H9 (cell line): Measurements from ENCODE around the gene CHST13. TPM values are rescaled to one million over a fixed set of nuclear protein-coding genes. Genes with fewer than 3 reads are reported as not detected.

Source experiments
- DNase-seq: peaks from one replicate; pipeline ENCODE4 v3.0.0-alpha.2; 2017
- H2AFZ ChIP-seq: one replicate; pipeline ENCODE4 v1.6.1; 2013; ENCODE audit warnings: mild to moderate bottlenecking, low read length, control low read depth, moderate library complexity
- H2AK5ac ChIP-seq: 2 replicates; pipeline ENCODE4 v1.6.1; 2013; ENCODE audit warnings: low read length, control low read depth, mixed read lengths; ENCODE audit not compliant: insufficient read length
- H2BK120ac ChIP-seq: one replicate; pipeline ENCODE4 v1.6.1; 2013; ENCODE audit warnings: low read depth, mild to moderate bottlenecking, low read length, control low read depth, inconsistent platforms; ENCODE audit not compliant: poor library complexity, severe bottlenecking
- H2BK12ac ChIP-seq: 2 replicates; pipeline ENCODE4 v1.6.1; 2013; ENCODE audit warnings: low read length, control low read depth, mixed read lengths, low read depth; ENCODE audit not compliant: insufficient read length
- H2BK15ac ChIP-seq: 2 replicates; pipeline ENCODE4 v1.6.1; 2013; ENCODE audit warnings: low read depth, low read length, control low read depth
- H2BK20ac ChIP-seq: one replicate; pipeline ENCODE4 v1.6.1; 2013; ENCODE audit warnings: low read depth, mild to moderate bottlenecking, low read length, control low read depth, inconsistent platforms; ENCODE audit not compliant: poor library complexity, severe bottlenecking
- H2BK5ac ChIP-seq: 2 replicates; pipeline ENCODE4 v1.6.1; 2013; ENCODE audit warnings: low read length, control low read depth, mixed read lengths; ENCODE audit not compliant: insufficient read length
- H3K14ac ChIP-seq: 2 replicates; pipeline ENCODE4 v1.6.1; 2013; ENCODE audit warnings: low read length, control low read depth; ENCODE audit not compliant: insufficient read depth
- H3K18ac ChIP-seq: 2 replicates; pipeline ENCODE4 v1.6.1; 2013; ENCODE audit warnings: low read depth, mild to moderate bottlenecking, mixed read lengths, low read length, control low read depth; ENCODE audit not compliant: insufficient read length
- H3K23ac ChIP-seq: 2 replicates; pipeline ENCODE4 v1.6.1; 2013; ENCODE audit warnings: low read length, control low read depth, mixed read lengths, low read depth; ENCODE audit not compliant: insufficient read length
- H3K23me2 ChIP-seq: 2 replicates; pipeline ENCODE4 v1.6.1; 2013; ENCODE audit warnings: low read depth, mild to moderate bottlenecking, mixed read lengths, low read length, control low read depth; ENCODE audit not compliant: insufficient read length, poor library complexity, severe bottlenecking
- H3K27ac ChIP-seq: 2 replicates; pipeline ENCODE4 v1.5.1; 2013; ENCODE audit warnings: low read length, control low read depth, mixed read lengths, low read depth; ENCODE audit not compliant: insufficient read length
- H3K27me3 ChIP-seq: 2 replicates; pipeline ENCODE4 v1.6.1; 2013; ENCODE audit warnings: low read length, control low read depth, inconsistent platforms; ENCODE audit not compliant: insufficient read depth
- H3K4ac ChIP-seq: 2 replicates; pipeline ENCODE4 v1.6.1; 2013; ENCODE audit warnings: low read depth, mild to moderate bottlenecking, control low read depth, inconsistent platforms, low read length, moderate library complexity
- H3K4me1 ChIP-seq: 2 replicates; pipeline ENCODE4 v1.6.1; 2013; ENCODE audit warnings: low read length, control low read depth, inconsistent platforms; ENCODE audit not compliant: insufficient read depth
- H3K4me2 ChIP-seq: 2 replicates; pipeline ENCODE4 v1.6.1; 2013; ENCODE audit warnings: low read length, control low read depth, mixed read lengths; ENCODE audit not compliant: insufficient read length, insufficient read depth
- H3K56ac ChIP-seq: 2 replicates; pipeline ENCODE4 v1.6.1; 2013; ENCODE audit warnings: low read depth, mild to moderate bottlenecking, mixed read lengths, low read length, control low read depth; ENCODE audit not compliant: insufficient read length
- H3K79me1 ChIP-seq: 2 replicates; pipeline ENCODE4 v1.6.1; 2013; ENCODE audit warnings: low read depth, mild to moderate bottlenecking, moderate library complexity, low read length, control low read depth, inconsistent platforms; ENCODE audit not compliant: insufficient read depth, poor library complexity, severe bottlenecking
- H3K79me2 ChIP-seq: 2 replicates; pipeline ENCODE4 v1.6.1; 2013; ENCODE audit warnings: low read length, control low read depth, inconsistent platforms; ENCODE audit not compliant: insufficient read depth
- H3K9ac ChIP-seq: 2 replicates; pipeline ENCODE4 v1.6.1; 2013; ENCODE audit warnings: low read length, control low read depth, mixed read lengths; ENCODE audit not compliant: insufficient read length; ENCODE audit errors: extremely low read depth
- H3K9me3 ChIP-seq: one replicate; pipeline ENCODE4 v1.6.1; 2013; ENCODE audit warnings: low read depth, low read length, inconsistent platforms; ENCODE audit not compliant: control insufficient read depth
- H3T11ph ChIP-seq: one replicate; pipeline ENCODE4 v1.6.1; 2013; ENCODE audit warnings: mild to moderate bottlenecking, low read length, control low read depth, inconsistent platforms
- H4K20me1 ChIP-seq: one replicate; pipeline ENCODE4 v1.6.1; 2013; ENCODE audit not compliant: control insufficient read depth, insufficient read length, insufficient read depth
- H4K5ac ChIP-seq: 2 replicates; pipeline ENCODE4 v1.6.1; 2013; ENCODE audit warnings: low read depth, mild to moderate bottlenecking, mixed read lengths, low read length, control low read depth; ENCODE audit not compliant: insufficient read length
- H4K8ac ChIP-seq: replicated peaks from 2 replicates; pipeline ENCODE4 v1.6.1; 2013; ENCODE audit warnings: low read length, control low read depth, mixed read lengths, low read depth; ENCODE audit not compliant: insufficient read length
- H4K91ac ChIP-seq: 2 replicates; pipeline ENCODE4 v1.6.1; 2013; ENCODE audit warnings: low read depth, mild to moderate bottlenecking, moderate library complexity, mixed read lengths, low read length, control low read depth; ENCODE audit not compliant: insufficient read length
- H3K27ac Mint-ChIP-seq, 3 experiments: 2 replicates in 2 of 3; 3 replicates in 1 of 3; pipeline ENCODE4 v1.8.0; 2020 to 2021; ENCODE audit warnings: mixed read lengths in 3 of 3, mild to moderate bottlenecking in 1 of 3, moderate library complexity in 1 of 3
- H3K27me3 Mint-ChIP-seq: 2 replicates; pipeline ENCODE4 v1.8.0; 2021; ENCODE audit warnings: low read depth, mild to moderate bottlenecking, moderate library complexity, mixed read lengths
- H3K36me3 Mint-ChIP-seq, 3 experiments: 2 replicates in 2 of 3; 3 replicates in 1 of 3; pipeline ENCODE4 v1.8.0; 2020 to 2021; ENCODE audit warnings: low read depth in 3 of 3, mixed read lengths in 3 of 3; ENCODE audit not compliant: insufficient read depth in 1 of 3
- H3K4me1 Mint-ChIP-seq, 2 experiments: 2 replicates each; pipeline ENCODE4 v1.8.0; 2020; ENCODE audit warnings: mixed read lengths in 2 of 2
- H3K4me3 Mint-ChIP-seq, 2 experiments: 2 replicates in 1 of 2; 3 replicates in 1 of 2; pipeline ENCODE4 v1.8.0; 2020 to 2021; ENCODE audit warnings: mild to moderate bottlenecking in 2 of 2, mixed read lengths in 2 of 2, moderate library complexity in 1 of 2
- H3K9me3 Mint-ChIP-seq, 2 experiments: 2 replicates in 1 of 2; 3 replicates in 1 of 2; pipeline ENCODE4 v1.8.0; 2020; ENCODE audit warnings: mild to moderate bottlenecking in 2 of 2, mixed read lengths in 2 of 2, moderate library complexity in 1 of 2
- CTCF ChIP-seq: fragments of 200-600 bp; sonication (generic); conservative IDR thresholded peaks from 3 replicates; pipeline ENCODE4 v1.8.0; 2021; ENCODE audit warnings: antibody characterized with exemption, mild to moderate bottlenecking
- WGBS: extraction: QIAGEN DNeasy Blood & Tissue Kit; methylation state at CpG from one replicate; pipeline ENCODE4 v1.1.7; 2013; ENCODE audit warnings: missing lambda C conversion rate, low lambda C conversion rate, mixed read lengths; ENCODE audit not compliant: insufficient read length; ENCODE audit errors: extremely low coverage; 5-methylcytosine and 5-hydroxymethylcytosine counted together
- total RNA-seq: library from RNA; stranded (reverse); gene quantifications from 2 replicates; pipeline ENCODE4 v1.2.1, GENCODE V29; 2021

Gene CHST13
- total RNA-seq, 1 experiment from 2014 or later: 0.85 TPM

GRCh38 chr3:126499401-126499800 lies 24.6 kb upstream of the CHST13 start:
- no peak overlapping the region for H4K8ac ChIP-seq
- no peak overlapping the region for H2AK5ac ChIP-seq
- no peak overlapping the region for H3K23ac ChIP-seq
- no peaks in the 10 kb centered on the region; a peak in 1 of 7 replicates for H3K36me3 Mint-ChIP-seq
- H4K20me1 ChIP-seq: no peaks in the 10 kb centered on the region
- H3K18ac ChIP-seq: no peak overlapping the region
- no peak overlapping the region for H3K4ac ChIP-seq
- peaks cover 3% of the 10 kb centered on the region; the same call in 1 of the 2 replicates for H3K4me1 ChIP-seq
- H3K9me3 ChIP-seq: no peaks in the 10 kb centered on the region
- no peak overlapping the region for H2BK5ac ChIP-seq
- DNase-seq: no peak
- H2BK120ac ChIP-seq: no peak overlapping the region
- H3K14ac ChIP-seq: 0 out of 2 replicates have a peak overlapping the region, but pooled peaks have one; percentile 28
- no peak overlapping the region for H4K91ac ChIP-seq
- H3K56ac ChIP-seq: no peak overlapping the region
- no peaks in the 10 kb centered on the region for H3K23me2 ChIP-seq
- no peaks in the 10 kb centered on the region for H3K9me3 Mint-ChIP-seq
- no peak for TF ChIP-seq CTCF
- H3K4me2 ChIP-seq: no peak overlapping the region
- no peaks in the 10 kb centered on the region for H3K27me3 Mint-ChIP-seq
- peaks cover 10 to 17% of the 10 kb centered on the region in 2 experiments for H3K4me1 Mint-ChIP-seq
- no peak overlapping the region; a peak in 1 of 5 replicates for H3K4me3 Mint-ChIP-seq
- no peaks in the 10 kb centered on the region for H3K79me2 ChIP-seq
- no peak overlapping the region for H3T11ph ChIP-seq
- peak overlapping the region in 1 of 3 experiments; percentile 86; a peak in 1 of 7 replicates for H3K27ac Mint-ChIP-seq
- H3K79me1 ChIP-seq: no peaks in the 10 kb centered on the region
- no peaks in the 10 kb centered on the region for H3K27me3 ChIP-seq
- H2BK20ac ChIP-seq: no peak overlapping the region
- no peak overlapping the region for H4K5ac ChIP-seq
- no peak overlapping the region for H2BK15ac ChIP-seq
- no peak overlapping the region for H2BK12ac ChIP-seq
- WGBS: no CpG with 5 or more reads among the region's 9 CpGs
- H3K9ac ChIP-seq: no peak overlapping the region
- no peak overlapping the region for H3K27ac ChIP-seq
- H2AFZ ChIP-seq: no peak overlapping the region
